ENCODE data around the gene ARHGAP9. TPM values are rescaled to one million over a fixed set of nuclear protein-coding genes. Genes with fewer than 3 reads are reported as not detected.

The ARHGAP9 gene
- total RNA-seq, 1 experiment from 2014 or later = 0.52 TPM

DNA sequence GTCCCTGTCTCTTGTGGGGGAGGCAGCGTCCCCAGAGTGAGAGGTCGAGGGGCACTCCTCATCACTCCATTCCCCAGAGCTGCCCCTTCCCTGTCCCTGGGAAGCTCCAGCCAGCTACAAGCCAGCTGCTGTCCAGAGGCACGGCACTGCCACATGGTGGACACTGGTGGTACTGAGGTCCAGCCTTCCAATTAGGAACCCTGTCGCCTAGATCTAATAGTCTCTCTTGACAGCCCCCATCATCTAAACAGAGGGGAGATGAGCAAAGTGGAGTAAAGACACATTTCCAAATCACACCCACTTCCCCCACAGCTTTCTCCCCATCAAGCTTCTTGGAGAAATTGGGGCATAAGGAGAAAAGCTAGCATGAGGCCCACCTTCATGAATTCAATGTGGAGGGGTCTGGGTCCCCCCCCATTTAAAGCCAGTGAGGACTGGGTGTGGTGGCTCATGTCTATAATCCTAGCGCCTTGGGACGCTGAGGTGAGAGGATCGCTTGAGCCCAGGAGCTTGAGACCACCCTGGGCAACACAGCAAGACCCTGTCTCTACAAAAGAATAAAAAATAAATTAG lies 26.6 kb downstream of the ARHGAP9 start:
- peaks cover 29% of the 10 kb centered on the region for H3K4me1 ChIP-seq (ENCODE audit: insufficient read depth, low read length, poor library complexity, severe bottlenecking)
- no peaks in the 10 kb centered on the region for H3K27me3 ChIP-seq (replicated peaks; ENCODE audit: insufficient read depth, low read depth, low read length, poor library complexity)
- no peak overlapping the region for H3K4me3 ChIP-seq (ENCODE audit: low read depth, low read length, poor library complexity, severe bottlenecking)
- no peak overlapping the region for H3K27ac ChIP-seq (ENCODE audit: low read depth, low read length, poor library complexity, severe bottlenecking)
- POLR2A ChIA-PET (ENCODE audit: low non-redundant PET) = interaction anchor here (0.5 to 0.6 kb wide), 2 partner anchors 145 to 210 kb away, joined by 10 to 17 read pairs; no protein-coding TSS in a partner anchor
- intact Hi-C loops (cut with micrococcal nuclease; ENCODE audit: unreplicated experiment) = loop anchor here (1.0 kb wide), 2 partner anchors 146 to 190 kb away; no protein-coding TSS in a partner anchor
- DNase-seq (ENCODE audit: low spot score) = peak; percentile 82
- CTCF ChIA-PET = interaction anchor here (0.6 to 3.0 kb wide), 9 partner anchors 17 to 240 kb away, joined by 3 to 57 read pairs (median 4); no protein-coding TSS in a partner anchor
- H3K9me3 ChIP-seq (ENCODE audit: low read depth, low read length, poor library complexity, severe bottlenecking) = no peaks in the 10 kb centered on the region
- TF ChIP-seq, protein P1, sequence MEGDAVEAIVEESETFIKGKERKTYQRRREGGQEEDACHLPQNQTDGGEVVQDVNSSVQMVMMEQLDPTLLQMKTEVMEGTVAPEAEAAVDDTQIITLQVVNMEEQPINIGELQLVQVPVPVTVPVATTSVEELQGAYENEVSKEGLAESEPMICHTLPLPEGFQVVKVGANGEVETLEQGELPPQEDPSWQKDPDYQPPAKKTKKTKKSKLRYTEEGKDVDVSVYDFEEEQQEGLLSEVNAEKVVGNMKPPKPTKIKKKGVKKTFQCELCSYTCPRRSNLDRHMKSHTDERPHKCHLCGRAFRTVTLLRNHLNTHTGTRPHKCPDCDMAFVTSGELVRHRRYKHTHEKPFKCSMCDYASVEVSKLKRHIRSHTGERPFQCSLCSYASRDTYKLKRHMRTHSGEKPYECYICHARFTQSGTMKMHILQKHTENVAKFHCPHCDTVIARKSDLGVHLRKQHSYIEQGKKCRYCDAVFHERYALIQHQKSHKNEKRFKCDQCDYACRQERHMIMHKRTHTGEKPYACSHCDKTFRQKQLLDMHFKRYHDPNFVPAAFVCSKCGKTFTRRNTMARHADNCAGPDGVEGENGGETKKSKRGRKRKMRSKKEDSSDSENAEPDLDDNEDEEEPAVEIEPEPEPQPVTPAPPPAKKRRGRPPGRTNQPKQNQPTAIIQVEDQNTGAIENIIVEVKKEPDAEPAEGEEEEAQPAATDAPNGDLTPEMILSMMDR (conservative IDR thresholded peaks at IDR 0.05; ENCODE audit: low read depth, low read length) = peak; percentile 88
- TF ChIP-seq EZH2 (IDR thresholded peaks at IDR 0.05; ENCODE audit: borderline replicate concordance, low read depth, low read length, poor library complexity, severe bottlenecking) = no peak
- no TSS peak for BruUV-seq (replicated peaks)
- H3K36me3 ChIP-seq (ENCODE audit: insufficient read depth, low read length, poor library complexity, severe bottlenecking) = no peaks in the 10 kb centered on the region

DNA sequence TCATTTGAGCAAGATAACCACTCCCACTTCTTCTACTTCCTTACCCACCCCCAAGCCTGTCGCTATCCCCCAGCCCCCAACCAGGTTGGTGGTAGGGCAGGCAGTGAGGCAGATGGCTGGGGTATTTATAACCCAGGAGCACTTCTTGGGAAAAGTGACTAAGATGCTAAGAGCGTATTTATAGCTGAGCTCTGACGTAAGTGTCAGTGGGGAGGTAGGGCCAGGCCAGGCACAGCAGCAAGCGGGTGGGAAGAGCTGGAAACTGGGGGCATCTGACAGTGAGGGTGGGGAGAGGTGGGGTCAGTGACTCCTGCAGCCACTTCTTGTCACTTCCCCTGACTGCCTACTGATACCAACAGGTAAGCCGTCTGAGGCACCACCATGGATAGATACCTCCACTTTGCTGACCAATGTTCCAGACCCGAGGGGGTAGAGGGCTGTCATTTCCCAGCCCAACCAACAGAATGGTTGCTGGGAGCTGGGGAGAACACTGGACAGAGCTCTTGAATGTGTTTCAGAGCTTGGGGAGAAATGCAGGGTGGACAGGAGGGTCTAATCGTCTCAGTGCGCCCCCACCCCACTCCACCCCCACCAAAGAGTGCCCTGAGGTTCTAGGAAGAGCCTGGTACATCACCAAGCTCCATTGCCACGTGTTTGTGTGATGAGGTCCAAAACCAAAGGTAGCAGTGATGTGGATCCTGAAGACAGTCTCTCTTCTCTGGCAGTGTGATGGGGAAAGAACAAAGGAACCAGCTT lies 27.3 kb downstream of the ARHGAP9 start:
- TF ChIP-seq EZH2 (IDR thresholded peaks at IDR 0.05; ENCODE audit: borderline replicate concordance, low read depth, low read length, poor library complexity, severe bottlenecking) = no peak
- TF ChIP-seq, protein P1 (conservative IDR thresholded peaks at IDR 0.05; ENCODE audit: low read depth, low read length) = no peak
- CTCF ChIA-PET = interaction anchor here (0.6 to 3.0 kb wide), 9 partner anchors 22 to 239 kb away, joined by 3 to 57 read pairs (median 4); no protein-coding TSS in a partner anchor
- intact Hi-C loops (cut with micrococcal nuclease; ENCODE audit: unreplicated experiment) = no loop called here

DNA sequence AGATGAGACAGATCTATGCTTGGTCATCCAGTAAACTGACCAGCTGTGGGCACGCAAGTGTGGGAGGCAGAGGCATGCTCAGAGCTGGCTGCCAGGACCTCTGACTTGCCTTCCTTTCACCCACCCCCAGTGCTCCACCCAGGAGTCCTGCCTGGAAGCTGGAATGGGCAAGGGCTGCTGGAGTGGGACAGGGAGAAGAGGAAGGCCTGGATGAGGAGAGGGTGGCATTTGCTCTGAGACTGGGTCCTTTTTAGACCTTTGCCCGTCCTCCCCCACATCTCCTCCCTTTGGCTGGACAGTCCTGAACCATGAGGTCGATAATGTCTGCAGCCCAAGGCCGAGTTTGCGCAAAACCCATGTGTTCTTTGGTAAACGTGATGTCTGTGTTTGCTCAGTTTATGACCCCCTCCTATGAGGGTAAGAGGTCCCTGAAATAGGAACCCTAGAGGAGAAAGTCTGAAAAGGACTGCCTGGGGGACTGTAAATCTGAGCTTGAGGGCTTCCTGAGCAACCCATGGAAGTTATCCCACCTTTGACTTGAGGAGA lies 28.4 kb downstream of the ARHGAP9 start:
- Histone ChIP-seq H3K27me3 (replicated peaks; ENCODE audit: insufficient read depth, low read depth, low read length, poor library complexity) (no peaks in the 10 kb centered on the region), H3K9me3 (ENCODE audit: low read depth, low read length, poor library complexity, severe bottlenecking) (no peaks in the 10 kb centered on the region), H3K27ac (ENCODE audit: low read depth, low read length, poor library complexity, severe bottlenecking) (no peak overlapping the region), H3K4me3 (ENCODE audit: low read depth, low read length, poor library complexity, severe bottlenecking) (no peak overlapping the region), H3K36me3 (ENCODE audit: insufficient read depth, low read length, poor library complexity, severe bottlenecking) (no peaks in the 10 kb centered on the region), H3K4me1 (ENCODE audit: insufficient read depth, low read length, poor library complexity, severe bottlenecking) (peaks cover 19% of the 10 kb centered on the region)
- no TSS peak for BruUV-seq (replicated peaks)
- intact Hi-C loops (cut with micrococcal nuclease; ENCODE audit: unreplicated experiment) = no loop called here
- CTCF ChIA-PET = interaction anchor here (0.6 to 1.2 kb wide), 2 partner anchors 8 to 138 kb away, joined by 3 to 4 read pairs; partner anchors contain the start of gene GLI1
- no peak for DNase-seq (ENCODE audit: low spot score)
- POLR2A ChIA-PET (ENCODE audit: low non-redundant PET) = interaction anchor here (0.7 kb wide), 1 partner anchor 182 kb away, joined by 4 read pairs; no protein-coding TSS in a partner anchor
- TF ChIP-seq EZH2 (IDR thresholded peaks at IDR 0.05; ENCODE audit: borderline replicate concordance, low read depth, low read length, poor library complexity, severe bottlenecking) = no peak
- TF ChIP-seq, protein P1 (conservative IDR thresholded peaks at IDR 0.05; ENCODE audit: low read depth, low read length) = no peak

More for the DNA sequence above, 27.3 kb downstream of the ARHGAP9 start:
- no peak for DNase-seq (ENCODE audit: low spot score)
- H3K4me1 ChIP-seq (ENCODE audit: insufficient read depth, low read length, poor library complexity, severe bottlenecking) = peaks cover 22% of the 10 kb centered on the region
- no peaks in the 10 kb centered on the region for H3K36me3 ChIP-seq (ENCODE audit: insufficient read depth, low read length, poor library complexity, severe bottlenecking)
- BruUV-seq (replicated peaks) = no TSS peak
- H3K27me3 ChIP-seq (replicated peaks; ENCODE audit: insufficient read depth, low read depth, low read length, poor library complexity) = no peaks in the 10 kb centered on the region
- no peak overlapping the region for H3K4me3 ChIP-seq (ENCODE audit: low read depth, low read length, poor library complexity, severe bottlenecking)
- POLR2A ChIA-PET (ENCODE audit: low non-redundant PET) = interaction anchor here (0.5 to 0.6 kb wide), 3 partner anchors 145 to 209 kb away, joined by 4 to 17 read pairs (median 10); no protein-coding TSS in a partner anchor
- no peak overlapping the region for H3K27ac ChIP-seq (ENCODE audit: low read depth, low read length, poor library complexity, severe bottlenecking)
- H3K9me3 ChIP-seq (ENCODE audit: low read depth, low read length, poor library complexity, severe bottlenecking) = no peaks in the 10 kb centered on the region

Data from A673 (cell line).